A673 (cell line): ENCODE results near the gene CFAP65. TPM values are rescaled to one million over a fixed set of nuclear protein-coding genes. Genes with fewer than 3 reads are reported as not detected.
A peak's percentile ranks its signal among the peaks of the same experiment; 100 is the strongest.

Experiments
- BruUV-seq: library from RNA; stranded (reverse); fragments of 400-500 nt; replicated peaks from 2 replicates; lab custom pipeline; 2021; lab: Mats Ljungman, UMichigan
- CTCF ChIA-PET: fragments of 300-600 bp; sonication (Branson Sonifier 250); formaldehyde crosslinking; loops from one replicate; lab custom pipeline; 2022; ENCODE audit warnings: antibody characterized with exemption; lab: Charles Lee
- POLR2A ChIA-PET: fragments of 300-600 bp; sonication (Branson Sonifier 250); formaldehyde crosslinking; loops from one replicate; lab custom pipeline; 2022; ENCODE audit warnings: antibody characterized with exemption; ENCODE audit not compliant: low non-redundant PET; lab: Charles Lee
- DNase-seq: peaks from one replicate; pipeline ENCODE4 v3.0.0-alpha.2; 2015; ENCODE audit warnings: low spot score
- H3K27ac ChIP-seq: fragments of 200-600 bp; sonication (generic); 2 replicates; pipeline ENCODE4 v1.5.1; 2016; ENCODE audit warnings: mixed run types, low read depth, mild to moderate bottlenecking, mixed read lengths, antibody characterized with exemption, low read length; ENCODE audit not compliant: poor library complexity, severe bottlenecking
- H3K27me3 ChIP-seq: fragments of 200-600 bp; sonication (generic); replicated peaks from 2 replicates; pipeline ENCODE4 v1.6.1; 2017; ENCODE audit warnings: mixed run types, low read depth, mild to moderate bottlenecking, mixed read lengths, antibody characterized with exemption, low read length; ENCODE audit not compliant: insufficient read depth, poor library complexity
- H3K36me3 ChIP-seq: fragments of 200-600 bp; sonication (generic); 2 replicates; pipeline ENCODE4 v1.6.1; 2016; ENCODE audit warnings: mixed run types, mild to moderate bottlenecking, mixed read lengths, antibody characterized with exemption, low read length; ENCODE audit not compliant: insufficient read depth, poor library complexity, severe bottlenecking
- H3K4me1 ChIP-seq: fragments of 200-600 bp; sonication (generic); 2 replicates; pipeline ENCODE4 v1.6.1; 2017; ENCODE audit warnings: mixed run types, mild to moderate bottlenecking, mixed read lengths, antibody characterized with exemption, low read length; ENCODE audit not compliant: insufficient read depth, poor library complexity, severe bottlenecking
- H3K4me3 ChIP-seq: fragments of 200-600 bp; sonication (generic); 2 replicates; pipeline ENCODE4 v1.5.1; 2016; ENCODE audit warnings: low read depth, mixed run types, mild to moderate bottlenecking, mixed read lengths, low read length; ENCODE audit not compliant: poor library complexity, severe bottlenecking
- H3K9me3 ChIP-seq: fragments of 200-600 bp; sonication (generic); 2 replicates; pipeline ENCODE4 v1.6.1; 2016; ENCODE audit warnings: mixed run types, low read depth, mild to moderate bottlenecking, mixed read lengths, antibody characterized with exemption, low read length; ENCODE audit not compliant: poor library complexity, severe bottlenecking
- CTCF ChIP-seq: fragments of 300-800, 200-600 bp; sonication (generic); conservative IDR thresholded peaks from 2 replicates; pipeline ENCODE4 v1.5.1; 2017; ENCODE audit warnings: low read depth, mild to moderate bottlenecking, antibody characterized with exemption, low read length, moderate library complexity, mixed read lengths
- EZH2 ChIP-seq: fragments of 200-600 bp; sonication (generic); IDR thresholded peaks from 2 replicates; pipeline ENCODE4 v1.6.1; 2017; ENCODE audit warnings: borderline replicate concordance, low read depth, mild to moderate bottlenecking, mixed read lengths, antibody characterized with exemption, low read length; ENCODE audit not compliant: poor library complexity, severe bottlenecking
- intact Hi-C: fragments of 100-400 bp; cut with micrococcal nuclease; formaldehyde crosslinking; loops from one replicate; pipeline ENCODE4 v1.10.0; 2022; ENCODE audit not compliant: unreplicated experiment
- total RNA-seq: library from RNA; stranded (reverse); gene quantifications from 2 replicates; pipeline ENCODE4 v1.2.3, GENCODE V29; 2021

Gene CFAP65
- total RNA-seq, 1 experiment from 2014 or later: 0.13 TPM

DNA sequence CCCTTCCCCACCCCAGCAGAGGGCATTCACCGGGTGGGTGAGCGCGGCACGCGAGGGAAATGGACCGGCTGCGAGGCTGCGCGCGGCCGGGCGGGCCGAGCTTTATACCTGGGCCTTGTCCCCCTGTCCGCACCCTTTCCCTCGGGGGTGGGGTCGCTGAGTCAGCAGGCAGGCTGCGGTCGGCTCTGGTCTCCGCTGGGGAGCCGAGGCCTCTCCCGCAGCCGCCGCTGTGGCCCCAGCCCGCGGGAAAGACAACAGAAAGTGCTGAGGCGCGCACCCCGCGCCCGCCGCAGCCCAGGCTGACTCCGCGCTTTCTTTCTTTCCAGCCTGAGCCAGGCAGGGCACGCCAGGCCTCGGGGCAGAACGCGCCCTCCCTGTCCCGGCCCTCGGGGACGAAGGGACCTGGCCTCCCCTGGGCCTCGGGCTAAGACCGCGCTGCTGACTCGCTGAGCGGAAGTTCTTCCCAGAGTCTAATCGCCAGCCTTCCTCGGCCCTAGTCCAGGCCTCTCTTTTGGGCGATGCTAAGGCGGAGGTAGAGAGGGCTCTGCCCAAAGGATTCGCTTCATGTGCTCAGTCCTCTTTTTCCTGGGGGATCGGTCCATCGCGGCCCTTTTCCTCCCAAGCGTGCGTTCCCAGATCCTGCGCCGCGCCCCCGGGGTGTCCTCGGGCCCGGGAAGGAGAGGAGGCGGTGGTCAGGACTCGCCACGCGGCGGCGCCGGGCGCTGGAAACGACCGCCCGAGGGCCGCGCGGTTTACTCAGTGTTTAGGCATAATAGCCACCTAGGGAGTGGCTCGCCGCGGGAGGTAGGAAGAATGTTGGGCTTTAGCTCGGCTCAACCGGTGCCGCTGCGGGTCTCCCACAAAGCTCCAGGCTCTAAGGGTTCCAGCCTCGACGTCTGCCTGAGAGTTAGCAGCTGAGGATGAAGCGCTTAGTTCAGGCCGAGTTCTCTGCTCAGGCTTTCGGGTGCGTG, 47.7 kb downstream of the CFAP65 start, which contains the start of gene CRYBA2:
Gene CRYBA2, minus strand, starts transcription at position 78 of the 971 bp plus-strand sequence. CDS start 246 bp downstream, outside the sequence.
- intact Hi-C loops: no loop called here
- ChIA-PET POLR2A (no interaction called here), CTCF (interaction anchor here (2.8 to 3.4 kb wide), 2 partner anchors 14 to 161 kb away, joined by 18 to 19 read pairs; no protein-coding TSS in a partner anchor)
- Histone ChIP-seq H3K4me3 (peak within 1 kb of the TSS; percentile 38), H3K27ac (no peak within 1 kb of the TSS), H3K9me3 (no peaks in the 10 kb centered on the region), H3K36me3 (no peaks in the 10 kb centered on the region), H3K4me1 (peaks cover 16% of the 10 kb centered on the region), H3K27me3 (peaks cover 52% of the 10 kb centered on the region)
- no TSS peak for BruUV-seq
- TF ChIP-seq CTCF: 0 out of 2 replicates have a peak, but pooled peaks have one; percentile 27
- peak; percentile 75 for TF ChIP-seq EZH2
- DNase-seq: peak; percentile 50

DNA sequence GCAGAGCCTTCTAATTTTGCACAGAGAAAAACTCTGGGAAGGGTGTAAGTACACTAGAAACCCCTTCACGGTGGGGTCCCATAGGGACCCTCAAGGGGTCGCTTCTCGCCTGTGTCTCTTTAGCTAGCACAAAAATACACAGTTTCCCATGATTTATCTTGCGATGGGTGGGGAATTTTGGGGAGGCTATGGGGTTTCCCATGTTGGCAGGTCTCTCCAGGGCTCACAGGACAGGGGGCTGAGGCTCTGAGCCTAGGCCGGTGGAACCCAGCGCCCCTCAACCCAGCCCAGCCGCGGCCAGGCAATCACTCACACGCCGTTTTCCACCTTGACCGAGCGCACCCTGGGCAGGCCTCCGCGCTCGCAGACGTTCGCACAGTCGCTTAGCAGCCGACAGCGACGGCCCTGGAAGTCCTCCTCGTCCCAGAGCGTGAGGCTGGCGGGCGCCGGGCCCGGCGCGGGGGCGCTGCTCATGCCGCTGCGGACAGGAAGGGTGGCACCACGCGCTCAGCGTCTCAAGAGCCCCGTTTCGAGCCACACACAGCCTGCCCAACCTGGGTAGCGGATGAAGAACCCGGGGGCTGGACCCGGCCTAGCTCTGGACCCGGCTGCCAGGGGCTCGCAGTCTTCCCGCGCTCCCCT, 48.5 kb downstream of the CFAP65 start:
- POLR2A ChIA-PET: no interaction called here
- intact Hi-C loops: no loop called here
- no TSS peak for BruUV-seq
- Histone ChIP-seq H3K4me1 (peaks cover 16% of the 10 kb centered on the region), H3K4me3 (peak overlapping the region; percentile 38), H3K27ac (no peak overlapping the region), H3K27me3 (peaks cover 52% of the 10 kb centered on the region), H3K36me3 (no peaks in the 10 kb centered on the region), H3K9me3 (no peaks in the 10 kb centered on the region)
- CTCF ChIA-PET: interaction anchor here (3.4 kb wide), 1 partner anchor 13 kb away, joined by 19 read pairs; no protein-coding TSS in a partner anchor
- no peak for TF ChIP-seq EZH2
- no peak for TF ChIP-seq CTCF
- no peak for DNase-seq

DNA sequence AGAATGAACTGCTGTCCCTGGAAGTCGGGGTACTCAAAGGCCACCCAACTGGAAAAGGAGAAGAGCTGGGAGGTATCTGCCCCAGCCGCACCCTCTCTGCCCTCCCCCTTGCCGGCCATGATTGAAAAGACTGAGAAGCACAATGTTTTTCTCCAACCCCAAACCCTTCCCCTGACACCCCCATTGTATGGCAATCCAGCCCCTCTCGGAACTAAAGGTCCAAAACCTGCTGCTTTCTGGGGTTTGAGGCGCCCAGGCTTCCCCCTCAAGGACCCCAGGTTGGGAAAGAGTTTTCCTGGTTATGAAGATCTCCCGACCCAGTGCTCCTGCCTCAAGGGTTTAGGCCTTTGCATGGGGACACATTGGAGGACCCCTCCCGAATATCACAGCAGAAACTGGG, 49.1 kb downstream of the CFAP65 start:
- ChIA-PET CTCF (interaction anchor here (0.5 kb wide), 1 partner anchor 12 kb away, joined by 3 read pairs; no protein-coding TSS in a partner anchor), POLR2A (no interaction called here)
- BruUV-seq: no TSS peak
- DNase-seq: no peak
- TF ChIP-seq CTCF (no peak), EZH2 (no peak)
- peaks cover 16% of the 10 kb centered on the region for H3K4me1 ChIP-seq
- H3K4me3 ChIP-seq: no peak overlapping the region
- H3K36me3 ChIP-seq: no peaks in the 10 kb centered on the region
- no peak overlapping the region for H3K27ac ChIP-seq
- H3K27me3 ChIP-seq: peaks cover 52% of the 10 kb centered on the region
- H3K9me3 ChIP-seq: no peaks in the 10 kb centered on the region
- intact Hi-C loops: no loop called here
